GM21576 (cell line): Measurements from ENCODE around the gene CDPF1.

Experiments
- ATAC-seq: cut with Tn5 transposase; IDR thresholded peaks from one replicate; pipeline ENCODE4 v1.9.1; 2021; ENCODE audit warnings: mild to moderate bottlenecking, moderate library complexity; ENCODE audit not compliant: unreplicated experiment

Gene CDPF1

GRCh38 chr22:46250035-46250782 lies at the start of gene CDPF1:
Gene CDPF1, minus strand, starts transcription at chr22:46250293. Its CDS starts 2,009 bp downstream, at chr22:46248284.
- peak; percentile 74 for ATAC-seq

GRCh38 chr22:46299101-46299500 lies 49.0 kb upstream of the CDPF1 start:
- ATAC-seq, result no peak

GRCh38 chr22:46297151-46297812 lies 47.2 kb upstream of the CDPF1 start:
- peak; percentile 5 for ATAC-seq

- peak; percentile 79 for ATAC-seq
Observed at GRCh38 chr22:46296257-46297150, 46.4 kb upstream of the CDPF1 start, which contains the start of gene GTSE1. Gene GTSE1, plus strand, starts transcription at chr22:46296870. Its CDS starts 531 bp downstream, at chr22:46297401.

- ATAC-seq, result no peak
Observed at GRCh38 chr22:46295277-46295971, 45.3 kb upstream of the CDPF1 start.

- ATAC-seq, result no peak
Observed at GRCh38 chr22:46294784-46295183, 44.7 kb upstream of the CDPF1 start.

GRCh38 chr22:46293577-46294260 lies 43.6 kb upstream of the CDPF1 start:
- ATAC-seq, result no peak

- no peak for ATAC-seq
Observed at GRCh38 chr22:46292732-46293131, 42.6 kb upstream of the CDPF1 start.

- ATAC-seq, result no peak
Observed at GRCh38 chr22:46292173-46292572, 42.1 kb upstream of the CDPF1 start.

GRCh38 chr22:46290843-46291785 lies 41.0 kb upstream of the CDPF1 start:
- ATAC-seq, result no peak

GRCh38 chr22:46290121-46290842 lies 40.2 kb upstream of the CDPF1 start:
- no peak for ATAC-seq

GRCh38 chr22:46289244-46289891 lies 39.3 kb upstream of the CDPF1 start:
- no peak for ATAC-seq

GRCh38 chr22:46288846-46289243 lies 38.8 kb upstream of the CDPF1 start:
- no peak for ATAC-seq

- peak; percentile 59 for ATAC-seq
Observed at GRCh38 chr22:46287873-46288751, 38.0 kb upstream of the CDPF1 start.

GRCh38 chr22:46286941-46287872 lies 37.1 kb upstream of the CDPF1 start:
- ATAC-seq, result no peak

- no peak for ATAC-seq
Observed at GRCh38 chr22:46286006-46286405, 35.9 kb upstream of the CDPF1 start.
